Nephron (organoid): ENCODE data around the gene PEAK3.

Experiments used
- H3K27ac Mint-ChIP-seq, 3 experiments: 2 replicates each; pipeline ENCODE4 v1.8.0; 2020; ENCODE audit warnings: mixed read lengths in 3 of 3, mild to moderate bottlenecking in 2 of 3, moderate library complexity in 1 of 3
- H3K27me3 Mint-ChIP-seq: 2 replicates; pipeline ENCODE4 v1.8.0; 2021; ENCODE audit warnings: low read depth, mild to moderate bottlenecking, moderate library complexity, mixed read lengths
- H3K36me3 Mint-ChIP-seq: 2 replicates; pipeline ENCODE4 v1.8.0; 2020; ENCODE audit warnings: low read depth, mixed read lengths
- H3K4me1 Mint-ChIP-seq: 2 replicates; pipeline ENCODE4 v1.8.0; 2020; ENCODE audit warnings: mixed read lengths
- H3K4me3 Mint-ChIP-seq, 3 experiments: 2 replicates each; pipeline ENCODE4 v1.8.0; 2020; ENCODE audit warnings: mild to moderate bottlenecking in 3 of 3, mixed read lengths in 3 of 3, moderate library complexity in 2 of 3
- H3K9me3 Mint-ChIP-seq: 2 replicates; pipeline ENCODE4 v1.8.0; 2020; ENCODE audit warnings: mixed read lengths
- TF ChIP-seq, protein P1 (sequence below), 3 experiments: fragments of 200-600 bp; sonication (generic); IDR thresholded peaks; one replicate each; pipeline ENCODE4 v1.5.0; 2021; ENCODE audit warnings: antibody characterized with exemption in 3 of 3; ENCODE audit not compliant: unreplicated experiment in 3 of 3

Gene PEAK3

DNA sequence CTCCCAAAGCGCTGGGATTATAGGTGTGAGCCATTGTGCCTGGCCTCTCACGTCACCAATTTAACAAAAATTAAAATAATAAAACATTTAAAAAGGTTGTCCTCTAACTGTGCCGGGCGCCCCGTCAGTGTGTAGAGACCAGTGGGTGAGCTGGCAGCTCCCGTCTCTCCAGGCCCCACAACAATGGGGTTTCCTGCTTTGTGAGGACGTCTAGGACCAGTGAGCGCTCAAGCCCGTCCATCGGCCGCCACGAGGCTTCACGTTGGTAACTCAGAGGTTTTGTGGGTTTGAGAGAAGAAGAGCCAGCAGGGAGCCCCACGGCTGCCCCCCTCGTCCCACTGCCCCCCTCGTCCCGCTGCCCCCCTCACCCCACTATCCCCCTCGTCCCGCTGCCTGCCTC lies 41.7 kb upstream of the PEAK3 start:
- no peaks in the 10 kb centered on the region for H3K9me3 Mint-ChIP-seq
- no peak overlapping the region for H3K27ac Mint-ChIP-seq
- H3K27me3 Mint-ChIP-seq: peaks cover 3% of the 10 kb centered on the region
- peaks cover 33% of the 10 kb centered on the region for H3K4me1 Mint-ChIP-seq
- peaks cover 14% of the 10 kb centered on the region for H3K36me3 Mint-ChIP-seq
- no peak overlapping the region for H3K4me3 Mint-ChIP-seq
- TF ChIP-seq, protein P1, sequence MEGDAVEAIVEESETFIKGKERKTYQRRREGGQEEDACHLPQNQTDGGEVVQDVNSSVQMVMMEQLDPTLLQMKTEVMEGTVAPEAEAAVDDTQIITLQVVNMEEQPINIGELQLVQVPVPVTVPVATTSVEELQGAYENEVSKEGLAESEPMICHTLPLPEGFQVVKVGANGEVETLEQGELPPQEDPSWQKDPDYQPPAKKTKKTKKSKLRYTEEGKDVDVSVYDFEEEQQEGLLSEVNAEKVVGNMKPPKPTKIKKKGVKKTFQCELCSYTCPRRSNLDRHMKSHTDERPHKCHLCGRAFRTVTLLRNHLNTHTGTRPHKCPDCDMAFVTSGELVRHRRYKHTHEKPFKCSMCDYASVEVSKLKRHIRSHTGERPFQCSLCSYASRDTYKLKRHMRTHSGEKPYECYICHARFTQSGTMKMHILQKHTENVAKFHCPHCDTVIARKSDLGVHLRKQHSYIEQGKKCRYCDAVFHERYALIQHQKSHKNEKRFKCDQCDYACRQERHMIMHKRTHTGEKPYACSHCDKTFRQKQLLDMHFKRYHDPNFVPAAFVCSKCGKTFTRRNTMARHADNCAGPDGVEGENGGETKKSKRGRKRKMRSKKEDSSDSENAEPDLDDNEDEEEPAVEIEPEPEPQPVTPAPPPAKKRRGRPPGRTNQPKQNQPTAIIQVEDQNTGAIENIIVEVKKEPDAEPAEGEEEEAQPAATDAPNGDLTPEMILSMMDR (IDR thresholded peaks at IDR 0.05; ENCODE audit: unreplicated experiment in 3 of 3): no peak

DNA sequence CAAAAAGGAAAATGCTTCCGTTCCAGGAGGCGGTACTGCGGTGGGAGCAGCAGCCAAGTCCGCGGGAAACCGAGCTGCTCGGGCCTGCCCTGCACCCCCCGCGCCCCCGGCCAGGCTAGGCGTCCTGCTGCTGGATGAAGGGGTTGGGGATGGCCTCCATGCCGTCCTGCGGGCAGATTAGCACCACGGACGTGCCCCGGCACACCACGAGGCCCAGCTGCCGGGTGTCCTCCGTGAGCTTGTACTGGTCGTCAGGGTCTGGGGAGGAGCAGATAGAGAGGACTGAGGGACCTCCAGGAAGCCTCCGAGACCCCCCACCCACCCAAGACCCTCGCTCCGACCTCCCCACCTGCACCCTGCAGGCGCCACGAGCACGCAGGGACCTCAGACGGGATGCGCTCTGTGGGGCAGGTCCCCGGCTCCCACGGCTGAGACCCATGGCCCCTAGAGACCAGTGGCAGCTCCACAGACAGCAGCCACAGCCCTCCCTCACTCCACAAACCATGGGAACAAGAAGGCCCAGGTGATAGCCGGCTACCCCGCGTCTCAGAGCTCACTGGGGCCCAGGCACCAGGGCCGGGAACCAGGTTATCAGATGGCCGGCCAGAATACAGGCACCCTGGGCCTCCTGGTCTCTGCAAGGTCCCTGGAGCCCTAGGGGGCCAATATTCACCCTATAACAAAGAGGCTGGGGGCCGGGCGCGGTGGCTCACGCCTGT lies 39.7 kb upstream of the PEAK3 start:
- TF ChIP-seq, protein P1 (IDR thresholded peaks at IDR 0.05; ENCODE audit: unreplicated experiment in 3 of 3): no peak
- Mint-ChIP-seq H3K4me1 (peaks cover 17% of the 10 kb centered on the region), H3K27ac (no peak overlapping the region), H3K4me3 (no peak overlapping the region), H3K27me3 (peaks cover 3% of the 10 kb centered on the region), H3K36me3 (peaks cover 14% of the 10 kb centered on the region), H3K9me3 (no peaks in the 10 kb centered on the region)

- H3K9me3 Mint-ChIP-seq: no peaks in the 10 kb centered on the region
- TF ChIP-seq, protein P1 (IDR thresholded peaks at IDR 0.05; ENCODE audit: unreplicated experiment in 3 of 3): no peak
These were observed 39.0 kb upstream of the PEAK3 start for GRCh38 chr19:2320939-2321338.

GRCh38 chr19:2320049-2320448 lies 38.1 kb upstream of the PEAK3 start:
- peaks cover 7% of the 10 kb centered on the region for H3K36me3 Mint-ChIP-seq
- H3K27me3 Mint-ChIP-seq: peaks cover 7% of the 10 kb centered on the region
- no peak overlapping the region for H3K27ac Mint-ChIP-seq
- TF ChIP-seq, protein P1 (IDR thresholded peaks at IDR 0.05; ENCODE audit: unreplicated experiment in 3 of 3): no peak
- peaks cover 4% of the 10 kb centered on the region for H3K9me3 Mint-ChIP-seq
- H3K4me1 Mint-ChIP-seq: peaks cover 6% of the 10 kb centered on the region
- no peak overlapping the region for H3K4me3 Mint-ChIP-seq

More at GRCh38 chr19:2320939-2321338, 39.0 kb upstream of the PEAK3 start:
- Mint-ChIP-seq H3K27me3 (peaks cover 4% of the 10 kb centered on the region), H3K36me3 (peaks cover 11% of the 10 kb centered on the region), H3K4me3 (no peak overlapping the region), H3K27ac (no peak overlapping the region), H3K4me1 (peaks cover 14% of the 10 kb centered on the region)

- H3K36me3 Mint-ChIP-seq: peaks cover 9% of the 10 kb centered on the region
- TF ChIP-seq, protein P1 (IDR thresholded peaks at IDR 0.05; ENCODE audit: unreplicated experiment in 3 of 3): no peak
- peaks cover 9% of the 10 kb centered on the region for H3K9me3 Mint-ChIP-seq
- H3K27ac Mint-ChIP-seq: no peak overlapping the region
- H3K4me3 Mint-ChIP-seq: no peak overlapping the region
- peaks cover 7% of the 10 kb centered on the region for H3K27me3 Mint-ChIP-seq
- peaks cover 4% of the 10 kb centered on the region for H3K4me1 Mint-ChIP-seq
These were observed 37.6 kb upstream of the PEAK3 start for GRCh38 chr19:2319551-2319950.

- TF ChIP-seq, protein P1 (IDR thresholded peaks at IDR 0.05; ENCODE audit: unreplicated experiment in 3 of 3): no peak
- Mint-ChIP-seq H3K4me1 (no peaks in the 10 kb centered on the region), H3K9me3 (peaks cover 10% of the 10 kb centered on the region), H3K27me3 (peaks cover 7% of the 10 kb centered on the region), H3K27ac (no peak overlapping the region), H3K4me3 (no peak overlapping the region), H3K36me3 (peaks cover 3% of the 10 kb centered on the region)
These were observed 36.9 kb upstream of the PEAK3 start for GRCh38 chr19:2318923-2319322.
